Uterus (tissue), 2 donors: Measurements from ENCODE around the gene SLC26A5.

Experiments
- POLR2A ChIP-seq, 2 donors: fragments of 450-650 bp; IDR thresholded peaks; one replicate each; pipeline ENCODE4 v1.6.1; 2016; ENCODE audit warnings: antibody characterized with exemption in 2 of 2, mild to moderate bottlenecking in 1 of 2, moderate library complexity in 1 of 2
- TF ChIP-seq, protein P1 (sequence below), 4 experiments: fragments of 200-600 bp in 2 of 4; fragments of 450-650 bp in 2 of 4; sonication (generic) in 2 of 4; IDR thresholded peaks; one replicate each; pipeline ENCODE4 v1.5.1; 2016 to 2019; ENCODE audit warnings: antibody characterized with exemption in 4 of 4, mild to moderate bottlenecking in 2 of 4, moderate library complexity in 1 of 4

DNA sequence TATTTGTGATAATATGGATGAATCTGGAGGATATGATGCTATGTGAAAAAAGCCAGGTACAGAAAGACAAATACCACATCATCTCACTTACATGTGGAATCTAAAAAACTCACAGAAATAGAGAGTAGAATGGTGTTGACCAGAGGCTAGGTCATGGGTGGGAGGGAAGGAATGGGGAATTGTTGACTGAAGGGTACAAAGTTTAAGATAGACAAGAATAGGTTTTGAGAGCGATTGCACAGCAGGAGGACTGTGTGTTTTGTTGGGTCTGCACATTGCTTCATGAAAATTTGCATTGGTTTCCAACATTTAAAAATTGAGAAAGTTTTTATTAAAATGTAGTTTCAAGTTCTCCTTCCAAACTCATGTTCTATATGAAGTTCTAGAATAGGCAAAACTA, 8.4 kb downstream of the SLC26A5 start:
- TF ChIP-seq, protein P1, sequence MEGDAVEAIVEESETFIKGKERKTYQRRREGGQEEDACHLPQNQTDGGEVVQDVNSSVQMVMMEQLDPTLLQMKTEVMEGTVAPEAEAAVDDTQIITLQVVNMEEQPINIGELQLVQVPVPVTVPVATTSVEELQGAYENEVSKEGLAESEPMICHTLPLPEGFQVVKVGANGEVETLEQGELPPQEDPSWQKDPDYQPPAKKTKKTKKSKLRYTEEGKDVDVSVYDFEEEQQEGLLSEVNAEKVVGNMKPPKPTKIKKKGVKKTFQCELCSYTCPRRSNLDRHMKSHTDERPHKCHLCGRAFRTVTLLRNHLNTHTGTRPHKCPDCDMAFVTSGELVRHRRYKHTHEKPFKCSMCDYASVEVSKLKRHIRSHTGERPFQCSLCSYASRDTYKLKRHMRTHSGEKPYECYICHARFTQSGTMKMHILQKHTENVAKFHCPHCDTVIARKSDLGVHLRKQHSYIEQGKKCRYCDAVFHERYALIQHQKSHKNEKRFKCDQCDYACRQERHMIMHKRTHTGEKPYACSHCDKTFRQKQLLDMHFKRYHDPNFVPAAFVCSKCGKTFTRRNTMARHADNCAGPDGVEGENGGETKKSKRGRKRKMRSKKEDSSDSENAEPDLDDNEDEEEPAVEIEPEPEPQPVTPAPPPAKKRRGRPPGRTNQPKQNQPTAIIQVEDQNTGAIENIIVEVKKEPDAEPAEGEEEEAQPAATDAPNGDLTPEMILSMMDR (IDR thresholded peaks at IDR 0.05) = no peak
- TF ChIP-seq POLR2A (IDR thresholded peaks at IDR 0.05) = no peak
